HCT116 (cell line): ENCODE results near the gene A1CF. TPM values are rescaled to one million over a fixed set of nuclear protein-coding genes. Genes with fewer than 3 reads are reported as not detected.

Experiments
- ATAC-seq: fragments of 200-7000 bp; cut with Tn5 transposase; 2 replicates; pipeline ENCODE4 v1.9.1; 2020; ENCODE audit warnings: mild to moderate bottlenecking, moderate library complexity
- BruUV-seq: library from RNA; stranded (reverse); fragments of 400-500 nt; replicated peaks from 2 replicates; lab custom pipeline; 2021; lab: Mats Ljungman, UMichigan
- CTCF ChIA-PET: fragments of 300-600 bp; sonication (Branson Sonifier 250); formaldehyde crosslinking; loops from one replicate; lab custom pipeline; 2021; ENCODE audit warnings: antibody characterized with exemption; lab: Charles Lee
- POLR2A ChIA-PET: fragments of 300-600, 350-600 bp; sonication (Branson Sonifier 250); formaldehyde crosslinking; loops from one replicate; lab custom pipeline; 2021; ENCODE audit warnings: antibody characterized with exemption; lab: Charles Lee
- RAD21 ChIA-PET, 2 experiments: fragments of 300-600 bp; sonication (Branson Sonifier 250); formaldehyde crosslinking; loops; one replicate each; lab custom pipeline; 2023; ENCODE audit warnings: low total read pairs in 2 of 2; ENCODE audit not compliant: uncharacterized antibody in 2 of 2, unreplicated experiment in 2 of 2, low non-redundant PET in 1 of 2; lab: Charles Lee
- DNase-seq: peaks from one replicate; pipeline ENCODE4 v3.0.0-alpha.2; 2010; ENCODE audit warnings: low read depth, low spot score
- H2AFZ ChIP-seq: fragments of 200-600 bp; shearing (Covaris generic), sonication (generic); 2 replicates; pipeline ENCODE4 v1.6.1; 2017; ENCODE audit warnings: low read depth, mixed run types, mixed read lengths, antibody characterized with exemption, low read length; ENCODE audit not compliant: poor library complexity, severe bottlenecking
- H3K27ac ChIP-seq: 2 replicates; pipeline ENCODE4 v1.5.1; 2012; ENCODE audit warnings: low read depth, low read length
- H3K27me3 ChIP-seq: fragments of 200-600 bp; sonication (generic); 2 replicates; pipeline ENCODE4 v1.6.1; 2016; ENCODE audit warnings: mixed run types, low read length, mixed read lengths; ENCODE audit not compliant: insufficient read depth
- H3K36me3 ChIP-seq, 2 experiments: fragments of 200-500 bp in 1 of 2; fragments of 200-600 bp in 1 of 2; sonication (Bioruptor generic) in 1 of 2; sonication (generic) in 1 of 2; 2 replicates each; pipeline versions ENCODE4 v1.5.1 to v1.6.1; 2014 to 2016; ENCODE audit warnings: low read length in 2 of 2, inconsistent platforms in 1 of 2, mixed read lengths in 1 of 2, mixed run types in 1 of 2; ENCODE audit not compliant: insufficient read depth in 2 of 2, control insufficient read depth in 1 of 2
- H3K4me1 ChIP-seq, 2 experiments: fragments of 200-600 bp in 1 of 2; sonication (generic) in 1 of 2; 2 replicates each; pipeline versions ENCODE4 v1.5.1 to v1.6.1; 2012 to 2017; ENCODE audit warnings: low read length in 2 of 2, inconsistent platforms in 1 of 2, mild to moderate bottlenecking in 1 of 2, mixed read lengths in 1 of 2, mixed run types in 1 of 2, moderate library complexity in 1 of 2; ENCODE audit not compliant: insufficient read depth in 2 of 2, control insufficient read depth in 1 of 2
- H3K4me2 ChIP-seq: fragments of 200-600 bp; sonication (generic); 2 replicates; pipeline ENCODE4 v1.6.1; 2017; ENCODE audit warnings: mixed run types, low read length, mixed read lengths
- H3K4me3 ChIP-seq, 2 experiments: fragments of 200-600 bp in 1 of 2; sonication (generic) in 1 of 2; replicated peaks in 1 of 2; 2 replicates each; pipeline ENCODE4 v1.5.1; 2011 to 2016; ENCODE audit warnings: low read length in 2 of 2, control low read depth in 1 of 2, low read depth in 1 of 2, mild to moderate bottlenecking in 1 of 2, mixed read lengths in 1 of 2, mixed run types in 1 of 2
- H3K79me2 ChIP-seq: fragments of 200-600 bp; sonication (generic); 2 replicates; pipeline ENCODE4 v1.6.1; 2017; ENCODE audit warnings: mild to moderate bottlenecking, mixed run types, low read length, moderate library complexity, mixed read lengths; ENCODE audit not compliant: insufficient read depth
- H3K9ac ChIP-seq: fragments of 200-600 bp; sonication (generic); 2 replicates; pipeline ENCODE4 v1.6.1; 2016; ENCODE audit warnings: low read length, mixed read lengths
- H3K9me2 ChIP-seq: fragments of 200-600 bp; sonication (generic), shearing (Covaris generic); 2 replicates; pipeline ENCODE4 v1.6.1; 2017; ENCODE audit warnings: mixed run types, mild to moderate bottlenecking, moderate library complexity; ENCODE audit not compliant: insufficient read depth
- H3K9me3 ChIP-seq, 2 experiments: fragments of 200-500 bp in 1 of 2; fragments of 200-600 bp in 1 of 2; sonication (Bioruptor generic) in 1 of 2; sonication (generic) in 1 of 2; 2 replicates each; pipeline ENCODE4 v1.6.1; 2014 to 2017; ENCODE audit warnings: low read length in 2 of 2, mixed read lengths in 2 of 2, inconsistent platforms in 1 of 2, low read depth in 1 of 2, mild to moderate bottlenecking in 1 of 2, mixed run types in 1 of 2, moderate library complexity in 1 of 2; ENCODE audit not compliant: control insufficient read depth in 1 of 2, insufficient read depth in 1 of 2
- H4K20me1 ChIP-seq: fragments of 200-600 bp; sonication (generic), shearing (Covaris generic); 2 replicates; pipeline ENCODE4 v1.6.1; 2017; ENCODE audit warnings: mixed run types, mild to moderate bottlenecking, moderate library complexity; ENCODE audit not compliant: insufficient read depth
- CBX3 ChIP-seq: IDR thresholded peaks from 2 replicates; pipeline ENCODE4 v1.6.1; 2012; ENCODE audit warnings: low read depth
- CEBPB ChIP-seq: IDR thresholded peaks from 2 replicates; pipeline ENCODE4 v1.6.1; 2012; ENCODE audit warnings: low read depth
- EGR1 ChIP-seq: IDR thresholded peaks from 2 replicates; pipeline ENCODE4 v1.6.1; 2012; ENCODE audit warnings: low read depth
- EZH2 ChIP-seq: fragments of 200-600 bp; sonication (generic); IDR thresholded peaks from 2 replicates; pipeline ENCODE4 v1.6.1; 2017; ENCODE audit warnings: antibody characterized with exemption, mixed run types
- EZH2phosphoT487 ChIP-seq: fragments of 200-600 bp; IDR thresholded peaks from 2 replicates; pipeline ENCODE4 v1.6.1; 2018; ENCODE audit warnings: antibody characterized with exemption, borderline replicate concordance
- FOSL1 ChIP-seq: IDR thresholded peaks from 2 replicates; pipeline ENCODE4 v1.6.1; 2012; ENCODE audit warnings: low read depth
- JUND ChIP-seq: IDR thresholded peaks from 2 replicates; pipeline ENCODE4 v1.6.1; 2012
- RAD21 ChIP-seq: IDR thresholded peaks from 2 replicates; pipeline ENCODE4 v1.6.1; 2012; ENCODE audit warnings: low read depth, mild to moderate bottlenecking
- REST ChIP-seq: IDR thresholded peaks from 2 replicates; pipeline ENCODE4 v1.6.1; 2012; ENCODE audit warnings: low read depth
- SIN3A ChIP-seq: IDR thresholded peaks from 2 replicates; pipeline ENCODE4 v1.6.1; 2012; ENCODE audit warnings: low read depth
- SRF ChIP-seq: IDR thresholded peaks from 2 replicates; pipeline ENCODE4 v1.6.1; 2012; ENCODE audit warnings: low read depth
- TCF7L2 ChIP-seq: IDR thresholded peaks from 2 replicates; pipeline ENCODE4 v1.7.0; 2011; ENCODE audit warnings: borderline replicate concordance, inconsistent platforms; ENCODE audit not compliant: insufficient read depth, insufficient read length; ENCODE audit errors: extremely low read depth
- YY1 ChIP-seq: IDR thresholded peaks from 2 replicates; pipeline ENCODE4 v1.6.1; 2011; ENCODE audit warnings: low read length, low read depth, moderate library complexity, mild to moderate bottlenecking; ENCODE audit not compliant: insufficient replicate concordance; ENCODE audit errors: extremely low read depth
- ZFX ChIP-seq: fragments of 450-650 bp; IDR thresholded peaks from 2 replicates; pipeline ENCODE4 v1.6.1; 2017
- intact Hi-C: fragments of 100-400 bp; cut with micrococcal nuclease; formaldehyde crosslinking; loops from 2 replicates; pipeline ENCODE4 v1.10.0; 2022
- total RNA-seq: library from RNA; stranded (reverse); gene quantifications from one replicate; pipeline ENCODE4 v1.2.1, GENCODE V29; 2021; ENCODE audit not compliant: unreplicated experiment

A1CF gene
- total RNA-seq, 1 experiment from 2014 or later = 0.30 TPM

- Histone ChIP-seq H3K4me3 (no peak overlapping the region), H3K9me2 (no peaks in the 10 kb centered on the region), H3K36me3 (no peaks in the 10 kb centered on the region), H2AFZ (no peak overlapping the region), H3K79me2 (no peaks in the 10 kb centered on the region), H3K4me2 (no peak overlapping the region), H3K4me1 (no peaks in the 10 kb centered on the region), H3K27me3 (no peaks in the 10 kb centered on the region), H3K27ac (no peak overlapping the region), H4K20me1 (no peaks in the 10 kb centered on the region), H3K9ac (no peak overlapping the region), H3K9me3 (no peaks in the 10 kb centered on the region)
- DNase-seq (no peak), ATAC-seq (no peak)
- ChIA-PET POLR2A (no interaction called here), RAD21 (no interaction called here), CTCF (no interaction called here)
- TF ChIP-seq ZFX (no peak), REST (no peak), EZH2 (no peak), CBX3 (no peak), YY1 (no peak), SIN3A (no peak)
- BruUV-seq = no TSS peak
- intact Hi-C loops = no loop called here
Measured at GRCh38 chr10:50931948-50932431, 46.6 kb upstream of the A1CF start.

- H3K9me2 ChIP-seq = no peaks in the 10 kb centered on the region
- no peaks in the 10 kb centered on the region for H4K20me1 ChIP-seq
- BruUV-seq = no TSS peak
- H3K4me3 ChIP-seq = no peak overlapping the region
- no peak for DNase-seq
- TF ChIP-seq JUND (no peak), EZH2 (no peak), CEBPB (no peak), YY1 (no peak), SRF (no peak), RAD21 (no peak), TCF7L2 (no peak), EGR1 (no peak), FOSL1 (no peak), EZH2phosphoT487 (no peak)
- TF ChIP-seq, all 23 proteins: peak for 0
- Histone ChIP-seq H3K79me2 (no peaks in the 10 kb centered on the region), H3K27ac (no peak overlapping the region), H3K4me2 (no peak overlapping the region), H3K36me3 (no peaks in the 10 kb centered on the region), H3K4me1 (no peaks in the 10 kb centered on the region), H3K9ac (no peak overlapping the region), H2AFZ (no peak overlapping the region), H3K27me3 (no peaks in the 10 kb centered on the region), H3K9me3 (no peaks in the 10 kb centered on the region)
- ChIA-PET RAD21 (no interaction called here), POLR2A (no interaction called here), CTCF (no interaction called here)
- ATAC-seq = no peak
- intact Hi-C loops = no loop called here
Measured at GRCh38 chr10:50929670-50930069, 44.2 kb upstream of the A1CF start.
